Liver (tissue), 9 donors: ENCODE results near the gene RPS28. TPM values are rescaled to one million over a fixed set of nuclear protein-coding genes. Genes with fewer than 3 reads are reported as not detected.
A peak's percentile ranks its signal among the peaks of the same experiment; 100 is the strongest.

Experiments
- DNase-seq: peaks from one replicate; pipeline ENCODE4 v3.0.0-alpha.2; 2017; ENCODE audit warnings: low spot score
- H3K27ac ChIP-seq, 2 donors: one replicate each; pipeline ENCODE4 v1.7.0; 2013; ENCODE audit warnings: inconsistent platforms in 2 of 2, low read length in 2 of 2, control low read depth in 1 of 2, low read depth in 1 of 2, mild to moderate bottlenecking in 1 of 2
- H3K27me3 ChIP-seq, 4 donors: one replicate each; pipeline versions ENCODE4 v1.6.1 to v1.7.0; 2013; ENCODE audit warnings: low read length in 3 of 4, inconsistent platforms in 1 of 4, mild to moderate bottlenecking in 1 of 4, moderate library complexity in 1 of 4; ENCODE audit not compliant: control insufficient read depth in 4 of 4, insufficient read depth in 4 of 4
- H3K36me3 ChIP-seq, 4 donors: one replicate each; pipeline versions ENCODE4 v1.6.1 to v1.7.0; 2013; ENCODE audit warnings: low read length in 3 of 4, mild to moderate bottlenecking in 3 of 4, low read depth in 1 of 4, moderate library complexity in 1 of 4; ENCODE audit not compliant: control insufficient read depth in 4 of 4, insufficient read depth in 3 of 4
- H3K4me1 ChIP-seq, 4 donors: one replicate each; pipeline versions ENCODE4 v1.6.1 to v1.7.0; 2013; ENCODE audit warnings: low read length in 3 of 4, mild to moderate bottlenecking in 3 of 4, moderate library complexity in 1 of 4; ENCODE audit not compliant: control insufficient read depth in 4 of 4, insufficient read depth in 4 of 4
- H3K4me3 ChIP-seq, 3 donors: one replicate each; pipeline versions ENCODE4 v1.6.1 to v1.7.0; 2013; ENCODE audit warnings: low read length in 3 of 3, control low read depth in 1 of 3, low read depth in 1 of 3, mild to moderate bottlenecking in 1 of 3
- H3K9ac ChIP-seq, 2 donors: one replicate each; pipeline ENCODE4 v1.7.0; 2013; ENCODE audit warnings: low read length in 2 of 2, mild to moderate bottlenecking in 2 of 2, moderate library complexity in 2 of 2, control low read depth in 1 of 2, low read depth in 1 of 2
- H3K9me3 ChIP-seq, 4 donors: one replicate each; pipeline versions ENCODE4 v1.6.1 to v1.7.0; 2013; ENCODE audit warnings: low read length in 3 of 4; ENCODE audit not compliant: control insufficient read depth in 4 of 4
- EGR1 ChIP-seq, 2 donors: IDR thresholded peaks; 2 replicates each; pipeline ENCODE4 v1.6.1; 2016 to 2018; ENCODE audit warnings: antibody characterized with exemption in 2 of 2, low read depth in 2 of 2
- FOXA1 ChIP-seq: IDR thresholded peaks from 2 replicates; pipeline ENCODE4 v1.6.1; 2016; ENCODE audit warnings: antibody characterized with exemption
- FOXA2 ChIP-seq: IDR thresholded peaks from 2 replicates; pipeline ENCODE4 v1.6.1; 2016; ENCODE audit warnings: antibody characterized with exemption
- GABPA ChIP-seq, 2 donors: IDR thresholded peaks in 1 of 2; conservative IDR thresholded peaks in 1 of 2; 2 replicates each; pipeline ENCODE4 v1.6.1; 2016; ENCODE audit warnings: antibody characterized with exemption in 2 of 2, mild to moderate bottlenecking in 1 of 2, moderate library complexity in 1 of 2
- HNF4A ChIP-seq, 2 donors: conservative IDR thresholded peaks; 2 replicates each; pipeline ENCODE4 v1.6.1; 2016; ENCODE audit warnings: antibody characterized with exemption in 2 of 2, mild to moderate bottlenecking in 2 of 2
- HNF4G ChIP-seq: IDR thresholded peaks from 2 replicates; pipeline ENCODE4 v1.6.1; 2016; ENCODE audit warnings: antibody characterized with exemption
- JUND ChIP-seq, 2 donors: IDR thresholded peaks; 2 replicates each; pipeline ENCODE4 v1.6.1; 2016; ENCODE audit warnings: antibody characterized with exemption in 2 of 2
- NR2F2 ChIP-seq: IDR thresholded peaks from 2 replicates; pipeline ENCODE4 v1.6.1; 2016; ENCODE audit warnings: antibody characterized with exemption
- RAD21 ChIP-seq, 2 donors: IDR thresholded peaks; 2 replicates each; pipeline ENCODE4 v1.6.1; 2016; ENCODE audit warnings: antibody characterized with exemption in 2 of 2, mild to moderate bottlenecking in 2 of 2
- RXRA ChIP-seq, 2 donors: IDR thresholded peaks; 2 replicates each; pipeline ENCODE4 v1.6.1; 2017 to 2018; ENCODE audit warnings: antibody characterized with exemption in 2 of 2, mild to moderate bottlenecking in 1 of 2
- SP1 ChIP-seq: IDR thresholded peaks from 2 replicates; pipeline ENCODE4 v1.6.1; 2018; ENCODE audit warnings: antibody characterized with exemption, mild to moderate bottlenecking
- TAF1 ChIP-seq: conservative IDR thresholded peaks from 2 replicates; pipeline ENCODE4 v1.6.1; 2016; ENCODE audit warnings: antibody characterized with exemption, mild to moderate bottlenecking
- YY1 ChIP-seq: IDR thresholded peaks from 2 replicates; pipeline ENCODE4 v1.6.1; 2016; ENCODE audit warnings: antibody characterized with exemption, mild to moderate bottlenecking
- WGBS: extraction: QIAGEN DNeasy Blood & Tissue Kit; methylation state at CpG from one replicate; pipeline ENCODE4 v1.1.7; 2013; 5-methylcytosine and 5-hydroxymethylcytosine counted together
- polyA plus RNA-seq, 2 donors: library from polyadenylated mRNA; stranded (reverse) in 1 of 2; unstranded in 1 of 2; fragments of 200-250 nt in 1 of 2; fragments of >200 nt in 1 of 2; fragmentation: Nextera tagmentation in 1 of 2; extraction: Ambion mirVana in 1 of 2; gene quantifications; one replicate each; pipeline versions ENCODE4 v1.2.1 to v1.2.3, GENCODE V29; 2013 to 2015
- total RNA-seq, 2 donors: library from RNA; depleted of rRNA; stranded (reverse); fragments of >200 nt; gene quantifications; one replicate each; pipeline ENCODE4 v1.2.3, GENCODE V29; 2014
- TF ChIP-seq, protein P1 (sequence below): IDR thresholded peaks from 2 replicates; pipeline ENCODE4 v1.6.1; 2016; ENCODE audit warnings: antibody characterized with exemption
- TF ChIP-seq, protein P2 (sequence below): IDR thresholded peaks from 2 replicates; pipeline ENCODE4 v1.6.1; 2016; ENCODE audit warnings: antibody characterized with exemption
- TF ChIP-seq, protein P3 (sequence below): fragments of 150-350 bp; IDR thresholded peaks from 2 replicates; pipeline ENCODE4 v1.5.1; 2017; ENCODE audit warnings: improper control_type of control experiment, low read depth, low read length; ENCODE audit not compliant: missing input control
- TF ChIP-seq, protein P4 (sequence below): IDR thresholded peaks from 2 replicates; pipeline ENCODE4 v1.6.1; 2016; ENCODE audit warnings: antibody characterized with exemption
- TF ChIP-seq, protein P5 (sequence below): IDR thresholded peaks from 2 replicates; pipeline ENCODE4 v1.6.1; 2016; ENCODE audit warnings: antibody characterized with exemption, mild to moderate bottlenecking
- donor health status: healthy.
- donor health status: healthy.
- donor health status: healthy.
- donor health status: healthy.
- donor health status: healthy.

The RPS28 gene
- total and polyA plus RNA-seq, 4 donors = 74.7 to 467 (median 265) TPM

DNA sequence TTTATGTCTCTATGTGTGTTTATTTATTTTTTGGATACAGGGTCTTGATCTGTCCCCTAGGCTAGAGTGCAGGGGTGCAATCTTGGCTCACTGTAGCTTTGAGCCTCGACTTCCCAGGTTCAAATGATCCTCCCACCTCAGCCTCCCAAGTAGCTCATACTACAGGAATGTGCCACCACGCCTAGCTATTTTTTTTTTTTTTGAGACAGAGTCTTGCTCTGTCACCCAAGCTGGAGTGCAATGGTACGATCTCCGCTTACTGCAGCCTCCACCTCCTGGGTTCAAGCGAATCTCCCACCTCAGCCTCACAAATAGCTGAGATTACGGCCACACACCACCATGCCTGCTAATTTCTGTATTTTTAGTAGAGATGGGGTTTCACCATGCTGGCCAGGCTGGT, 37.7 kb downstream of the RPS28 start:
- peaks cover 8 to 45% (median 19%) of the 10 kb centered on the region in 4 donors for H3K4me1 ChIP-seq

DNA sequence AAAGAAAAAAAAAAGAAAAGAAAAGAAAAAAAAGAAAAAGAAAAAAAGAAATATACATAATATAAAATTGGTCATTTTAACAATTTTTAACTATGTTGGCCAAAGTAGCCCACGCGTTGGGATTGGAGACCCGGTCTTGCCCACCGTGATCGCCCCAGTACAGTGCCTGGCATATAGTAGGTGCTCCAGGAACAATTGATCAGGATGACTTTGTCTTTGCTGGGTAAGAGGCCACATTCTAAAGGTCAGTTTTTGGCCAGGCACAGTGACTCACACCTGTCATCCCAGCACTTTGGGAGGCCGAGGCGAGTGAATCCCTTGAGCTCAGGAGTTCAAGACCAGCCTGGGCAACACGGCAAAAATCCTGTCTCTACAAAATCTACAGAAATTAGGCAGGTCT, 38.9 kb downstream of the RPS28 start:
- Histone ChIP-seq H3K4me1 (peaks cover 8 to 41% (median 21%) of the 10 kb centered on the region in 4 donors), H3K4me3 (no peak overlapping the region), H3K9ac (no peak overlapping the region), H3K27ac (peak overlapping the region; percentile 57), H3K27me3 (no peaks in the 10 kb centered on the region), H3K36me3 (no peaks in the 10 kb centered on the region), H3K9me3 (no peaks in the 10 kb centered on the region)
- no peak for DNase-seq
- TF ChIP-seq HNF4A (conservative IDR thresholded peaks at IDR 0.05) (peak; percentile 72 to 79), SP1 (peak; percentile 40), NR2F2 (no peak), RXRA (IDR thresholded peaks at IDR 0.05) (peak; percentile 38 to 63), JUND (IDR thresholded peaks at IDR 0.05) (peak; percentile 67 to 81)
- 56% methylated on average over 8 of the region's 8 CpGs for WGBS

More for the DNA sequence above, 37.7 kb downstream of the RPS28 start:
- no peaks in the 10 kb centered on the region for H3K36me3 ChIP-seq
- 95% methylated on average over 6 of the region's 6 CpGs for WGBS
- no peak overlapping the region for H3K4me3 ChIP-seq
- no peaks in the 10 kb centered on the region for H3K9me3 ChIP-seq
- TF ChIP-seq, protein P1, sequence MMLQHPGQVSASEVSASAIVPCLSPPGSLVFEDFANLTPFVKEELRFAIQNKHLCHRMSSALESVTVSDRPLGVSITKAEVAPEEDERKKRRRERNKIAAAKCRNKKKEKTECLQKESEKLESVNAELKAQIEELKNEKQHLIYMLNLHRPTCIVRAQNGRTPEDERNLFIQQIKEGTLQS = no peak
- TF ChIP-seq HNF4G (no peak), NR2F2 (no peak), FOXA2 (no peak), FOXA1 (no peak)
- no peak overlapping the region for H3K9ac ChIP-seq
- H3K27ac ChIP-seq = no peak overlapping the region
- H3K27me3 ChIP-seq = no peaks in the 10 kb centered on the region
- no peak for DNase-seq

DNA sequence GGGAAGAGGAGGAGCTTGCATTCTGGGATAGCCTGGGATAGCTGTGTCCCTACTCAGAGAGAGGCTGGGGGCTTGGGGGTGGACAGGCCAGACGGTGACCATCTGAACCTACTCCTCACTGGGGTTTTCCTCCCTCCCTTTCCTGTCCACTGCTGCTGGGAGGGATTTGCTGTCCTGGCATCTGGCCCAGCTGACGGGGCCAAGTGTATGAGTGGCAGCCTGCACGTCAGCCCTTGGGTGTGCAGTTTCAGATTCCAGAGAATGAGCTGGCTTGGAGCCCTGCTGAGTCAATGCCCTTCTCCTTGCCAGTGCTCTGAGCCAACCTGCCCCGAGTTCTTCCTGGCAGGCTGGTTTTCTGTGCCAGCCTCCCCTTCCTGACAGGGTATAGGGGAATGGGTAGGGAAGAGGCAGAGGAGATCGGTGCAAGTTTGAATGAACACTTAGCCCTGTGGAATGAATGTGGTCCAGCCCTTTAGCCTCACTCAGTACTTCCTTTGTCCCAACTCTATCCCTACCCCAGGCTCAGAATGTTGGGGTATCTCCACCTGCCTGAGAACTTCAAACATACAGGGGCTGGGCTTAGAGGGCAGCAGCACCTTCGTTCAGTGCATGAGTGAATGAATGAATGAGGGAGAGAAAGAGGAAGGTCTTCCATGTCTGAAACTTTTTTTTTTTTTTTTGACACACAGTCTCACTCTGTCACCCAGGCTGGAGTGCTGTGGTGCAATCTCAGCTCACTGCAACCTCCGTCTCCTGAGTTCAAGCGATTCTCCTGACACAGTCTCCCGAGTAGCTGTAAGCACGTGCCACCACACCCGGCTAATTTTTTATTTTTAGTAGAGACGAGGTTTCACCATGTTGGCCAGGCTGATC, 40.9 kb downstream of the RPS28 start:
- no peaks in the 10 kb centered on the region for H3K27me3 ChIP-seq
- DNase-seq = peak; percentile 76
- peaks cover 11 to 48% (median 28%) of the 10 kb centered on the region in 4 donors for H3K4me1 ChIP-seq
- WGBS = 11% methylated on average over 12 of the region's 12 CpGs
- peak overlapping the region; percentile 94 to 97 for H3K27ac ChIP-seq
- H3K36me3 ChIP-seq = no peaks in the 10 kb centered on the region
- peak overlapping the region in 1 of 2 donors; percentile 21 for H3K9ac ChIP-seq
- H3K9me3 ChIP-seq = no peaks in the 10 kb centered on the region
- no peak overlapping the region for H3K4me3 ChIP-seq
- TF ChIP-seq YY1 (peak; percentile 77), GABPA (IDR thresholded peaks at IDR 0.05 in 1 of 2, conservative IDR thresholded peaks at IDR 0.05 in 1 of 2) (peak in 1 of 2 donors; percentile 58), FOXA2 (peak; percentile 55), SP1 (peak; percentile 86), HNF4A (conservative IDR thresholded peaks at IDR 0.05) (peak; percentile 67 to 81), NR2F2 (peak; percentile 11), EGR1 (IDR thresholded peaks at IDR 0.05; ENCODE audit: low read depth in 2 of 2) (peak in 1 of 2 donors; percentile 61), FOXA1 (peak; percentile 9), TAF1 (no peak), HNF4G (peak; percentile 23), JUND (IDR thresholded peaks at IDR 0.05) (peak; percentile 87 to 93), RXRA (IDR thresholded peaks at IDR 0.05) (peak; percentile 91 to 96), RAD21 (IDR thresholded peaks at IDR 0.05) (peak; percentile 54 to 55)
- TF ChIP-seq, protein P2, sequence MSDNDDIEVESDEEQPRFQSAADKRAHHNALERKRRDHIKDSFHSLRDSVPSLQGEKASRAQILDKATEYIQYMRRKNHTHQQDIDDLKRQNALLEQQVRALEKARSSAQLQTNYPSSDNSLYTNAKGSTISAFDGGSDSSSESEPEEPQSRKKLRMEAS = peak; percentile 85
- TF ChIP-seq, protein P1 = no peak
- TF ChIP-seq, protein P3, sequence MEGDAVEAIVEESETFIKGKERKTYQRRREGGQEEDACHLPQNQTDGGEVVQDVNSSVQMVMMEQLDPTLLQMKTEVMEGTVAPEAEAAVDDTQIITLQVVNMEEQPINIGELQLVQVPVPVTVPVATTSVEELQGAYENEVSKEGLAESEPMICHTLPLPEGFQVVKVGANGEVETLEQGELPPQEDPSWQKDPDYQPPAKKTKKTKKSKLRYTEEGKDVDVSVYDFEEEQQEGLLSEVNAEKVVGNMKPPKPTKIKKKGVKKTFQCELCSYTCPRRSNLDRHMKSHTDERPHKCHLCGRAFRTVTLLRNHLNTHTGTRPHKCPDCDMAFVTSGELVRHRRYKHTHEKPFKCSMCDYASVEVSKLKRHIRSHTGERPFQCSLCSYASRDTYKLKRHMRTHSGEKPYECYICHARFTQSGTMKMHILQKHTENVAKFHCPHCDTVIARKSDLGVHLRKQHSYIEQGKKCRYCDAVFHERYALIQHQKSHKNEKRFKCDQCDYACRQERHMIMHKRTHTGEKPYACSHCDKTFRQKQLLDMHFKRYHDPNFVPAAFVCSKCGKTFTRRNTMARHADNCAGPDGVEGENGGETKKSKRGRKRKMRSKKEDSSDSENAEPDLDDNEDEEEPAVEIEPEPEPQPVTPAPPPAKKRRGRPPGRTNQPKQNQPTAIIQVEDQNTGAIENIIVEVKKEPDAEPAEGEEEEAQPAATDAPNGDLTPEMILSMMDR = no peak
- TF ChIP-seq, protein P4, sequence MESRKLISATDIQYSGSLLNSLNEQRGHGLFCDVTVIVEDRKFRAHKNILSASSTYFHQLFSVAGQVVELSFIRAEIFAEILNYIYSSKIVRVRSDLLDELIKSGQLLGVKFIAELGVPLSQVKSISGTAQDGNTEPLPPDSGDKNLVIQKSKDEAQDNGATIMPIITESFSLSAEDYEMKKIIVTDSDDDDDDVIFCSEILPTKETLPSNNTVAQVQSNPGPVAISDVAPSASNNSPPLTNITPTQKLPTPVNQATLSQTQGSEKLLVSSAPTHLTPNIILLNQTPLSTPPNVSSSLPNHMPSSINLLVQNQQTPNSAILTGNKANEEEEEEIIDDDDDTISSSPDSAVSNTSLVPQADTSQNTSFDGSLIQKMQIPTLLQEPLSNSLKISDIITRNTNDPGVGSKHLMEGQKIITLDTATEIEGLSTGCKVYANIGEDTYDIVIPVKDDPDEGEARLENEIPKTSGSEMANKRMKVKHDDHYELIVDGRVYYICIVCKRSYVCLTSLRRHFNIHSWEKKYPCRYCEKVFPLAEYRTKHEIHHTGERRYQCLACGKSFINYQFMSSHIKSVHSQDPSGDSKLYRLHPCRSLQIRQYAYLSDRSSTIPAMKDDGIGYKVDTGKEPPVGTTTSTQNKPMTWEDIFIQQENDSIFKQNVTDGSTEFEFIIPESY = peak; percentile 86
- TF ChIP-seq, protein P5, sequence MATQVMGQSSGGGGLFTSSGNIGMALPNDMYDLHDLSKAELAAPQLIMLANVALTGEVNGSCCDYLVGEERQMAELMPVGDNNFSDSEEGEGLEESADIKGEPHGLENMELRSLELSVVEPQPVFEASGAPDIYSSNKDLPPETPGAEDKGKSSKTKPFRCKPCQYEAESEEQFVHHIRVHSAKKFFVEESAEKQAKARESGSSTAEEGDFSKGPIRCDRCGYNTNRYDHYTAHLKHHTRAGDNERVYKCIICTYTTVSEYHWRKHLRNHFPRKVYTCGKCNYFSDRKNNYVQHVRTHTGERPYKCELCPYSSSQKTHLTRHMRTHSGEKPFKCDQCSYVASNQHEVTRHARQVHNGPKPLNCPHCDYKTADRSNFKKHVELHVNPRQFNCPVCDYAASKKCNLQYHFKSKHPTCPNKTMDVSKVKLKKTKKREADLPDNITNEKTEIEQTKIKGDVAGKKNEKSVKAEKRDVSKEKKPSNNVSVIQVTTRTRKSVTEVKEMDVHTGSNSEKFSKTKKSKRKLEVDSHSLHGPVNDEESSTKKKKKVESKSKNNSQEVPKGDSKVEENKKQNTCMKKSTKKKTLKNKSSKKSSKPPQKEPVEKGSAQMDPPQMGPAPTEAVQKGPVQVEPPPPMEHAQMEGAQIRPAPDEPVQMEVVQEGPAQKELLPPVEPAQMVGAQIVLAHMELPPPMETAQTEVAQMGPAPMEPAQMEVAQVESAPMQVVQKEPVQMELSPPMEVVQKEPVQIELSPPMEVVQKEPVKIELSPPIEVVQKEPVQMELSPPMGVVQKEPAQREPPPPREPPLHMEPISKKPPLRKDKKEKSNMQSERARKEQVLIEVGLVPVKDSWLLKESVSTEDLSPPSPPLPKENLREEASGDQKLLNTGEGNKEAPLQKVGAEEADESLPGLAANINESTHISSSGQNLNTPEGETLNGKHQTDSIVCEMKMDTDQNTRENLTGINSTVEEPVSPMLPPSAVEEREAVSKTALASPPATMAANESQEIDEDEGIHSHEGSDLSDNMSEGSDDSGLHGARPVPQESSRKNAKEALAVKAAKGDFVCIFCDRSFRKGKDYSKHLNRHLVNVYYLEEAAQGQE = peak; percentile 78
